GM18520 (cell line): Measurements from ENCODE around the gene MCM5.
"Not testable (repeated sequence)": the region's sequence is repeated elsewhere in the genome, so short reads cannot be mapped to it uniquely, and the experiment has no call there.

Source experiments
- ATAC-seq: cut with Tn5 transposase; IDR thresholded peaks from one replicate; pipeline ENCODE4 v1.9.1; 2021; ENCODE audit not compliant: unreplicated experiment

The MCM5 gene

GRCh38 chr22:35450824-35451569 is 51.1 kb downstream of the MCM5 start:
- no peak for ATAC-seq

- ATAC-seq, result no peak
Observed at GRCh38 chr22:35451592-35451991, 51.7 kb downstream of the MCM5 start.

- no peak for ATAC-seq
Observed at GRCh38 chr22:35452351-35452781, 52.4 kb downstream of the MCM5 start.

GRCh38 chr22:35452810-35453743 is 53.1 kb downstream of the MCM5 start:
- ATAC-seq, result no peak

- ATAC-seq, result no peak
Observed at GRCh38 chr22:35454416-35455054, 54.6 kb downstream of the MCM5 start.

GRCh38 chr22:35455529-35455928 is 55.6 kb downstream of the MCM5 start:
- ATAC-seq, result no peak

- ATAC-seq, result no peak
Observed at GRCh38 chr22:35456757-35457156, 56.8 kb downstream of the MCM5 start.

- no peak for ATAC-seq
Observed at GRCh38 chr22:35457729-35458546, 58.0 kb downstream of the MCM5 start.

- no peak for ATAC-seq
Observed at GRCh38 chr22:35458547-35459422, 58.8 kb downstream of the MCM5 start.

- no peak for ATAC-seq
Observed at GRCh38 chr22:35459423-35459894, 59.5 kb downstream of the MCM5 start.

- ATAC-seq, result not testable (repeated sequence)
Observed at GRCh38 chr22:35459976-35460375, 60.0 kb downstream of the MCM5 start.

- ATAC-seq, result no peak
Observed at GRCh38 chr22:35460688-35461087, 60.7 kb downstream of the MCM5 start.

- no peak for ATAC-seq
Observed at GRCh38 chr22:35462498-35463230, 62.7 kb downstream of the MCM5 start.

GRCh38 chr22:35463231-35463933 is 63.4 kb downstream of the MCM5 start:
- no peak for ATAC-seq

- ATAC-seq, result no peak
Observed at GRCh38 chr22:35464399-35464798, 64.5 kb downstream of the MCM5 start.

- no peak for ATAC-seq
Observed at GRCh38 chr22:35465109-35465701, 65.3 kb downstream of the MCM5 start.

GRCh38 chr22:35467681-35468434 is 67.9 kb downstream of the MCM5 start:
- no peak for ATAC-seq
